GM12878 (cell line): ENCODE measurements around the gene B4GALNT4. TPM values are rescaled to one million over a fixed set of nuclear protein-coding genes. Genes with fewer than 3 reads are reported as not detected.

Source experiments
- ATAC-seq: fragments of 200-7000 bp; cut with Tn5 transposase; 3 replicates; pipeline ENCODE4 v1.9.1; 2020; ENCODE audit warnings: mild to moderate bottlenecking, moderate library complexity
- BruUV-seq: library from RNA; stranded (reverse); fragments of 400-500 nt; replicated peaks from 2 replicates; lab custom pipeline; 2021; lab: Mats Ljungman, UMichigan
- CTCF ChIA-PET: fragments of 300-600 bp; sonication (Branson Sonifier 250); formaldehyde crosslinking; extraction: SDS; loops from one replicate; lab custom pipeline; 2021; ENCODE audit warnings: inconsistent platforms; lab: Yijun Ruan, JAX
- POLR2A ChIA-PET: fragments of 350-600 bp; formaldehyde crosslinking; extraction: SDS; loops from one replicate; lab custom pipeline; 2021; ENCODE audit warnings: inconsistent platforms; lab: Charles Lee
- RAD21 ChIA-PET: fragments of 300-600 bp; sonication (Branson Sonifier 250); formaldehyde crosslinking; loops from one replicate; lab custom pipeline; 2023; ENCODE audit warnings: antibody characterized with exemption; ENCODE audit not compliant: unreplicated experiment; lab: Charles Lee
- SMC1A ChIA-PET: fragments of 300-600 bp; sonication (Branson Sonifier 250); formaldehyde crosslinking; loops from one replicate; lab custom pipeline; 2023; ENCODE audit not compliant: unreplicated experiment, uncharacterized antibody; lab: Charles Lee
- DNase-seq: peaks from one replicate; pipeline ENCODE4 v3.0.0-alpha.2; 2011; ENCODE audit warnings: low read depth, low spot score
- FAIRE-seq: peaks from 3 replicates; lab custom pipeline; 2011; peaks lifted over from hg19 to GRCh38; lab: Jason Lieb, UNC
- H2AFZ ChIP-seq: 2 replicates; pipeline ENCODE4 v1.6.0; 2011; ENCODE audit warnings: low read depth, low read length, control low read depth; ENCODE audit not compliant: control insufficient read depth
- H3K27ac ChIP-seq: 2 replicates; pipeline ENCODE4 v1.5.1; 2011; ENCODE audit warnings: control low read depth; ENCODE audit not compliant: control insufficient read depth, insufficient read depth
- H3K27me3 ChIP-seq, 2 experiments: replicated peaks in 1 of 2; 2 replicates each; pipeline versions ENCODE4 v1.6.0 to v1.6.1; 2011; ENCODE audit warnings: low read length in 1 of 2; ENCODE audit not compliant: control insufficient read depth in 2 of 2, insufficient read depth in 2 of 2
- H3K36me3 ChIP-seq, 2 experiments: 2 replicates each; pipeline ENCODE4 v1.5.1; 2011; ENCODE audit warnings: low read length in 1 of 2; ENCODE audit not compliant: control insufficient read depth in 2 of 2, insufficient read depth in 2 of 2
- H3K4me1 ChIP-seq: 2 replicates; pipeline ENCODE4 v1.6.1; 2011; ENCODE audit warnings: mild to moderate bottlenecking, low read length, moderate library complexity, mixed read lengths; ENCODE audit not compliant: control insufficient read depth, insufficient read depth
- H3K4me2 ChIP-seq: 2 replicates; pipeline ENCODE4 v1.6.0; 2011; ENCODE audit warnings: control low read depth; ENCODE audit not compliant: control insufficient read depth, insufficient read depth
- H3K4me3 ChIP-seq: fragments of 200-600 bp; sonication (generic); 2 replicates; pipeline ENCODE4 v1.5.1; 2016
- H3K79me2 ChIP-seq: 2 replicates; pipeline ENCODE4 v1.6.0; 2011; ENCODE audit warnings: low read length; ENCODE audit not compliant: control insufficient read depth, insufficient read depth
- H3K9ac ChIP-seq: 2 replicates; pipeline ENCODE4 v1.8.0; 2011; ENCODE audit warnings: low read length, control low read depth, mixed read lengths; ENCODE audit not compliant: control insufficient read depth, insufficient read depth
- H3K9me3 ChIP-seq: replicated peaks from 3 replicates; pipeline ENCODE4 v1.5.1; 2011; ENCODE audit warnings: mild to moderate bottlenecking, low read length; ENCODE audit not compliant: control insufficient read depth, insufficient read depth
- H4K20me1 ChIP-seq: 2 replicates; pipeline ENCODE4 v1.6.0; 2011; ENCODE audit not compliant: control insufficient read depth, insufficient read depth
- ATF2 ChIP-seq: IDR thresholded peaks from 2 replicates; pipeline ENCODE4 v1.6.1; 2012; ENCODE audit warnings: low read length, inconsistent platforms
- CHD4 ChIP-seq: fragments of 200-600 bp; sonication (generic); IDR thresholded peaks from 2 replicates; pipeline ENCODE4 v1.6.1; 2016; ENCODE audit warnings: mild to moderate bottlenecking
- EZH2 ChIP-seq: IDR thresholded peaks from 2 replicates; pipeline ENCODE4 v1.6.1; 2012; ENCODE audit warnings: low read depth, mild to moderate bottlenecking, control low read depth, inconsistent platforms, low read length, borderline replicate concordance; ENCODE audit not compliant: control insufficient read depth
- FOXK2 ChIP-seq: fragments of 450-650 bp; IDR thresholded peaks from 2 replicates; pipeline ENCODE4 v1.6.1; 2017; ENCODE audit warnings: mild to moderate bottlenecking, moderate library complexity
- HSF1 ChIP-seq: fragments of 150-350 bp; IDR thresholded peaks from 2 replicates; pipeline ENCODE4 v1.6.1; 2014; ENCODE audit warnings: mild to moderate bottlenecking, low read depth, low read length
- KDM1A ChIP-seq: fragments of 200-600 bp; sonication (generic); IDR thresholded peaks from 2 replicates; pipeline ENCODE4 v1.6.1; 2016; ENCODE audit warnings: borderline replicate concordance
- NFYA ChIP-seq: IDR thresholded peaks from 2 replicates; pipeline ENCODE4 v1.6.1; 2011; ENCODE audit warnings: low read depth, mild to moderate bottlenecking, low read length, improper control_type of control experiment, borderline replicate concordance
- NR2C2 ChIP-seq: IDR thresholded peaks from 2 replicates; pipeline ENCODE4 v1.6.1; 2011; ENCODE audit warnings: borderline replicate concordance, low read depth; ENCODE audit not compliant: control insufficient read depth, insufficient read length
- RBBP5 ChIP-seq: fragments of 200-600 bp; sonication (generic); conservative IDR thresholded peaks from 2 replicates; pipeline ENCODE4 v1.6.1; 2016
- RFX5 ChIP-seq: IDR thresholded peaks from 2 replicates; pipeline ENCODE4 v1.6.1; 2011; ENCODE audit warnings: low read depth, low read length, improper control_type of control experiment
- SMAD5 ChIP-seq: IDR thresholded peaks from 2 replicates; pipeline ENCODE4 v1.6.1; 2016; ENCODE audit warnings: antibody characterized with exemption, low read depth
- TCF7 ChIP-seq: IDR thresholded peaks from 2 replicates; pipeline ENCODE4 v1.6.1; 2014; ENCODE audit warnings: antibody characterized with exemption, borderline replicate concordance
- WGBS: methylation state at CpG from one replicate; pipeline ENCODE4 v1.1.6; 2016; ENCODE audit warnings: low lambda C conversion rate; ENCODE audit not compliant: insufficient replicate concordance, insufficient coverage; ENCODE audit errors: missing lambda C conversion rate; 5-methylcytosine and 5-hydroxymethylcytosine counted together
- in situ Hi-C: fragments of 300-500 bp; cut with MboI; formaldehyde crosslinking; loops from 9 replicates; pipeline ENCODE4 v1.14.3; 2018; ENCODE audit warnings: mixed read lengths
- intact Hi-C: fragments of 100-400 bp; cut with micrococcal nuclease; formaldehyde crosslinking; loops from one replicate; pipeline ENCODE4 v1.14.2; 2022; ENCODE audit not compliant: unreplicated experiment
- polyA plus RNA-seq, 11 experiments: library from polyadenylated mRNA; depleted of rRNA in 4 of 11; unstranded in 6 of 11; stranded (reverse) in 5 of 11; fragments of >200 nt; fragmentation: Nextera tagmentation in 4 of 11; fragmentation: Illumina TruSeq in 1 of 11; extraction: Ambion mirVana in 4 of 11; extraction: Trizol in 1 of 11; gene quantifications; 1 replicate in 1 of 11; 2 replicates in 10 of 11; pipeline versions ENCODE4 v1.2.1 to v1.2.3, GENCODE V29; 2011 to 2016; ENCODE audit warnings: inconsistent platforms in 2 of 11, missing spikeins in 2 of 11, low read depth in 1 of 11
- total RNA-seq, 4 experiments: library from RNA; depleted of rRNA in 3 of 4; stranded (reverse); fragments of >200 nt in 3 of 4; fragmentation: Illumina TruSeq in 1 of 4; extraction: Trizol in 1 of 4; gene quantifications; 2 replicates each; pipeline versions ENCODE4 v1.2.1 to v1.2.3, GENCODE V29; 2013 to 2021
- TF ChIP-seq, protein P1 (sequence below): fragments of 450-650 bp; IDR thresholded peaks from 2 replicates; pipeline ENCODE4 v1.6.1; 2017; ENCODE audit warnings: mild to moderate bottlenecking, moderate library complexity

The B4GALNT4 gene
- total and polyA plus RNA-seq, 10 of the 15 experiments (the other 5 are each of a cell fraction or from before 2014, with no cell fraction given) = 0.04 to 0.82 (median 0.40) TPM; not detected in 6

DNA sequence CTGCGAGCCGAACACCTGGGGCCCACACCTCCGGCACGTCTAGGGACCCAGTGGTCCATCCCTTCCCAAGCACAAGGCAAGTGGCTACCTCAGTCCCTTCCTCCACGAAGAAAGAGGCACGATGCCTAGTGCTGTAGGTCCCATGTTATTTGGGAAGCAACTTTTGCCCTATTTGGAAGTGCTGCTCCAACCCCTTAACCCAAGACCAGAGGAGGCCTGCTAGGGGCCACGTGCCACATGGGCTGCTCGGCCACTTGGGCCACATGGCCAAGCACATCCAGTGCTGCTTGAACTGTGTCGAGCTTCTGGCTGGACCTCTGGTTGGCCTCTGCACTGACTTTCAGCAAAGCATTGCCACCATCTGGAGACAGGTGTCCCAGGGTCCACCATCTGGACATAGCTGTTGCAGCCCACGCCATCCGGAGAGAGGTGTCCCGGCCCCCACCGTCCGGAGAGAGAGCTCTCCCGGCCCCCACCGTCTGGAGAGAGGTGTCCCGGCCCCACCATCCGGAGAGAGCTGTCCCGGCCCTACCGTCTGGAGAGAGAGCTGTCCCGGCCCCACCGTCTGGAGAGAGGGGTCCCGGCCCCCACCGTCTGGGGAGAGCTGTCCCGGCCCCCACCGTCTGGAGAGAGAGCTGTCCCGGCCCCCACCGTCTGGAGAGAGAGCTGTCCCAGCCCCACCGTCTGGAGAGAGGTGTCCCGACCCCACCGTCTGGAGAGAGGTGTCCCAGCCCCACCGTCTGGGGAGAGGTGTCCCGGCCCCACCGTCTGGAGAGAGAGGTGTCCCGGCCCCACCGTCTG, 6.5 kb upstream of the B4GALNT4 start:
- H3K4me2 ChIP-seq = no peak overlapping the region
- H3K27me3 ChIP-seq = no peaks in the 10 kb centered on the region; a peak in 1 of 4 replicates
- CTCF ChIA-PET = interaction anchor here (0.7 to 6.7 kb wide), 6 partner anchors 45 to 297 kb away, joined by 3 to 45 read pairs (median 4); partner anchors contain the start of gene IFITM2
- no peak for FAIRE-seq
- no peak for DNase-seq
- in situ Hi-C loops = loop anchor here (10.0 kb wide), 1 partner anchor 158 kb away; the partner anchor contains the start of genes BET1L and RIC8A
- TF ChIP-seq HSF1 (no peak), TCF7 (no peak), NFYA (no peak), FOXK2 (no peak), SMAD5 (no peak), CHD4 (no peak), KDM1A (no peak), NR2C2 (no peak), EZH2 (no peak), ATF2 (no peak), RFX5 (no peak), RBBP5 (no peak)
- TF ChIP-seq, protein P1, sequence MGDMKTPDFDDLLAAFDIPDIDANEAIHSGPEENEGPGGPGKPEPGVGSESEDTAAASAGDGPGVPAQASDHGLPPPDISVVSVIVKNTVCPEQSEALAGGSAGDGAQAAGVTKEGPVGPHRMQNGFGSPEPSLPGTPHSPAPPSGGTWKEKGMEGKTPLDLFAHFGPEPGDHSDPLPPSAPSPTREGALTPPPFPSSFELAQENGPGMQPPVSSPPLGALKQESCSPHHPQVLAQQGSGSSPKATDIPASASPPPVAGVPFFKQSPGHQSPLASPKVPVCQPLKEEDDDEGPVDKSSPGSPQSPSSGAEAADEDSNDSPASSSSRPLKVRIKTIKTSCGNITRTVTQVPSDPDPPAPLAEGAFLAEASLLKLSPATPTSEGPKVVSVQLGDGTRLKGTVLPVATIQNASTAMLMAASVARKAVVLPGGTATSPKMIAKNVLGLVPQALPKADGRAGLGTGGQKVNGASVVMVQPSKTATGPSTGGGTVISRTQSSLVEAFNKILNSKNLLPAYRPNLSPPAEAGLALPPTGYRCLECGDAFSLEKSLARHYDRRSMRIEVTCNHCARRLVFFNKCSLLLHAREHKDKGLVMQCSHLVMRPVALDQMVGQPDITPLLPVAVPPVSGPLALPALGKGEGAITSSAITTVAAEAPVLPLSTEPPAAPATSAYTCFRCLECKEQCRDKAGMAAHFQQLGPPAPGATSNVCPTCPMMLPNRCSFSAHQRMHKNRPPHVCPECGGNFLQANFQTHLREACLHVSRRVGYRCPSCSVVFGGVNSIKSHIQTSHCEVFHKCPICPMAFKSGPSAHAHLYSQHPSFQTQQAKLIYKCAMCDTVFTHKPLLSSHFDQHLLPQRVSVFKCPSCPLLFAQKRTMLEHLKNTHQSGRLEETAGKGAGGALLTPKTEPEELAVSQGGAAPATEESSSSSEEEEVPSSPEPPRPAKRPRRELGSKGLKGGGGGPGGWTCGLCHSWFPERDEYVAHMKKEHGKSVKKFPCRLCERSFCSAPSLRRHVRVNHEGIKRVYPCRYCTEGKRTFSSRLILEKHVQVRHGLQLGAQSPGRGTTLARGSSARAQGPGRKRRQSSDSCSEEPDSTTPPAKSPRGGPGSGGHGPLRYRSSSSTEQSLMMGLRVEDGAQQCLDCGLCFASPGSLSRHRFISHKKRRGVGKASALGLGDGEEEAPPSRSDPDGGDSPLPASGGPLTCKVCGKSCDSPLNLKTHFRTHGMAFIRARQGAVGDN = no peak
- TF ChIP-seq, all 136 proteins: peak for 0
- H3K4me3 ChIP-seq = no peak overlapping the region
- ChIA-PET RAD21 (interaction anchor here (1.1 to 1.5 kb wide), 3 partner anchors 57 to 113 kb away, joined by 3 to 9 read pairs (median 5); no protein-coding TSS in a partner anchor), SMC1A (interaction anchor here (0.7 to 1.9 kb wide), 5 partner anchors 8 to 113 kb away, joined by 3 to 6 read pairs (median 3); no protein-coding TSS in a partner anchor), POLR2A (interaction anchor here (0.5 to 0.6 kb wide), 2 partner anchors 15 to 29 kb away, joined by 4 to 7 read pairs; no protein-coding TSS in a partner anchor)
- H3K4me1 ChIP-seq = no peaks in the 10 kb centered on the region
- H3K79me2 ChIP-seq = no peaks in the 10 kb centered on the region
- intact Hi-C loops = no loop called here
- H3K36me3 ChIP-seq = no peaks in the 10 kb centered on the region
- ATAC-seq = no peak
- no TSS peak for BruUV-seq
- H3K27ac ChIP-seq = no peak overlapping the region
- no peak overlapping the region for H2AFZ ChIP-seq
- H3K9me3 ChIP-seq = peaks cover 8% of the 10 kb centered on the region; the same call in 2 of the 3 replicates
- no peak overlapping the region for H3K9ac ChIP-seq
- 47% methylated on average over 26 of the region's 36 CpGs for WGBS
- H4K20me1 ChIP-seq = no peaks in the 10 kb centered on the region
